CD4-positive, alpha-beta T cell (primary cell): Measurements from ENCODE around the gene TTLL11. TPM values are rescaled to one million over a fixed set of nuclear protein-coding genes. Genes with fewer than 3 reads are reported as not detected.

Experiments
- ATAC-seq: fragments of 200-7000 bp; cut with Tn5 transposase; one replicate; pipeline ENCODE4 v1.10.0; 2022; ENCODE audit warnings: mild to moderate bottlenecking; ENCODE audit not compliant: poor library complexity
- CTCF ChIA-PET: fragments of 350-600 bp; sonication (Branson Sonifier 250); formaldehyde crosslinking; loops from one replicate; lab custom pipeline; 2021; ENCODE audit warnings: antibody characterized with exemption, inconsistent platforms; lab: Charles Lee
- POLR2A ChIA-PET: fragments of 350-600 bp; sonication (Branson Sonifier 250); formaldehyde crosslinking; loops from one replicate; lab custom pipeline; 2021; ENCODE audit warnings: antibody characterized with exemption, inconsistent platforms; lab: Charles Lee
- DNase-seq, 14 experiments: peaks; one replicate each; pipeline ENCODE4 v3.0.0-alpha.2; 2013 to 2020; ENCODE audit warnings: mixed read lengths in 2 of 14
- H3K27ac ChIP-seq, 2 donors: one replicate each; pipeline versions ENCODE4 v1.5.1 to v1.7.0; 2013; ENCODE audit warnings: low read length in 2 of 2, low read depth in 1 of 2, mild to moderate bottlenecking in 1 of 2
- H3K27me3 ChIP-seq, 2 experiments: 1 replicate in 1 of 2; 2 replicates in 1 of 2; pipeline versions ENCODE4 v1.6.1 to v1.7.0; 2013; ENCODE audit warnings: low read length in 2 of 2, control low read depth in 1 of 2, mild to moderate bottlenecking in 1 of 2, moderate library complexity in 1 of 2; ENCODE audit not compliant: insufficient read depth in 2 of 2, control insufficient read depth in 1 of 2
- H3K36me3 ChIP-seq: one replicate; pipeline ENCODE4 v1.6.1; 2013; ENCODE audit warnings: low read length, control low read depth; ENCODE audit not compliant: insufficient read depth
- H3K4me1 ChIP-seq: one replicate; pipeline ENCODE4 v1.6.1; 2013; ENCODE audit warnings: low read length, control low read depth; ENCODE audit not compliant: insufficient read depth
- H3K4me3 ChIP-seq: one replicate; pipeline ENCODE4 v1.5.1; 2013; ENCODE audit warnings: mild to moderate bottlenecking, low read length, moderate library complexity
- H3K9me3 ChIP-seq, 2 experiments: 1 replicate in 1 of 2; 2 replicates in 1 of 2; pipeline versions ENCODE4 v1.6.1 to v1.7.0; 2013; ENCODE audit warnings: low read length in 2 of 2, mild to moderate bottlenecking in 2 of 2, control low read depth in 1 of 2, moderate library complexity in 1 of 2; ENCODE audit not compliant: control insufficient read depth in 1 of 2, insufficient read depth in 1 of 2
- H3K27ac Mint-ChIP-seq: one replicate; pipeline ENCODE4 v1.8.0; 2020; ENCODE audit warnings: mixed read lengths
- H3K27me3 Mint-ChIP-seq: one replicate; pipeline ENCODE4 v1.8.0; 2021; ENCODE audit warnings: mixed read lengths
- H3K36me3 Mint-ChIP-seq: one replicate; pipeline ENCODE4 v1.8.0; 2021; ENCODE audit warnings: low read depth, mixed read lengths
- H3K4me1 Mint-ChIP-seq: one replicate; pipeline ENCODE4 v1.8.0; 2021; ENCODE audit warnings: low read depth, mixed read lengths
- H3K4me3 Mint-ChIP-seq: one replicate; pipeline ENCODE4 v1.8.0; 2020; ENCODE audit warnings: mild to moderate bottlenecking, mixed read lengths
- H3K9me3 Mint-ChIP-seq: one replicate; pipeline ENCODE4 v1.8.0; 2020; ENCODE audit warnings: mixed read lengths
- CTCF ChIP-seq: fragments of 200-600 bp; IDR thresholded peaks from one replicate; pipeline ENCODE4 v1.8.0; 2022; ENCODE audit warnings: antibody characterized with exemption, mild to moderate bottlenecking
- intact Hi-C, 2 experiments: fragments of 100-400 bp; cut with DNase I in 1 of 2; cut with micrococcal nuclease in 1 of 2; formaldehyde crosslinking; loops; one replicate each; pipeline versions ENCODE4 v1.15.1 to v1.9.0; 2023 to 2025; cut with DNase I, micrococcal nuclease
- total RNA-seq, 174 experiments: library from RNA in 2 of 174; stranded (reverse) in 2 of 174; gene quantifications; one replicate each; pipeline ENCODE4 v1.2.3 and lab custom pipeline; 2021 to 2026

Gene TTLL11
- total RNA-seq, 2 experiments from 2014 or later, result 1.6 to 2.3 TPM

DNA sequence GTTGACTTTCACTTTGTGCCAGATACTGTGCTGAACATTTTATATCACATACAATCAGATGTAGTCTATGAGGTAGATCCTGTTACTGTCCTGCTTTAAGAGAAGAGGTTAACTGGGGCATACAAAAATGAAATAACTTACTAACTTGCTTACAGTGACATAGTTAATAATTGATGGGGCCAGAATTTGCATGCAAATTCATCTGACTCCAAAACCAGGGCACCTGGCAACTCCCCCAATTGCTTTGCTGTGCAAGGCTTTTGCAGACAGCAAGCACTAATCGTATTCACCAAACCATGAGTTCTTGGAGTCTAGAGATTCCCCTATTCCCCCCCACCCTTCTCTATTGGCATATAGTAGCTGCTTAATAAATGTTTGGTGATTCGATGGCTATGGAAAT is 155.9 kb downstream of the TTLL11 start:
- no peaks in the 10 kb centered on the region for H3K27me3 Mint-ChIP-seq
- no peaks in the 10 kb centered on the region for H3K9me3 Mint-ChIP-seq
- no peaks in the 10 kb centered on the region for H3K27me3 ChIP-seq
- H3K27ac Mint-ChIP-seq, result no peak overlapping the region
- no peak overlapping the region for H3K4me3 ChIP-seq
- no peak overlapping the region for H3K4me3 Mint-ChIP-seq
- H3K27ac ChIP-seq, result no peak overlapping the region
- no peaks in the 10 kb centered on the region for H3K4me1 Mint-ChIP-seq
- intact Hi-C loops, result no loop called here
- TF ChIP-seq CTCF, result no peak
- ATAC-seq (no peak), DNase-seq (no peak)
- no peaks in the 10 kb centered on the region for H3K9me3 ChIP-seq
- no peaks in the 10 kb centered on the region for H3K4me1 ChIP-seq
- CTCF ChIA-PET, result no interaction called here
- H3K36me3 Mint-ChIP-seq, result no peaks in the 10 kb centered on the region
- H3K36me3 ChIP-seq, result no peaks in the 10 kb centered on the region
- POLR2A ChIA-PET, result no interaction called here

- no peaks in the 10 kb centered on the region for H3K4me1 Mint-ChIP-seq
- H3K4me1 ChIP-seq, result no peaks in the 10 kb centered on the region
- ChIA-PET CTCF (no interaction called here), POLR2A (no interaction called here)
- H3K9me3 ChIP-seq, result no peaks in the 10 kb centered on the region
- H3K36me3 Mint-ChIP-seq, result no peaks in the 10 kb centered on the region
- intact Hi-C loops, result no loop called here
- no peak overlapping the region for H3K27ac Mint-ChIP-seq
- no peak overlapping the region for H3K27ac ChIP-seq
- no peaks in the 10 kb centered on the region for H3K9me3 Mint-ChIP-seq
- ATAC-seq (no peak), DNase-seq (no peak)
- no peaks in the 10 kb centered on the region for H3K36me3 ChIP-seq
- TF ChIP-seq CTCF, result no peak
- no peak overlapping the region for H3K4me3 ChIP-seq
- H3K27me3 Mint-ChIP-seq, result no peaks in the 10 kb centered on the region
- no peak overlapping the region for H3K4me3 Mint-ChIP-seq
- H3K27me3 ChIP-seq, result no peaks in the 10 kb centered on the region
Observed at GRCh38 chr9:121935739-121936138, 157.4 kb downstream of the TTLL11 start.

- Histone ChIP-seq H3K4me3 (no peak overlapping the region), H3K36me3 (no peaks in the 10 kb centered on the region), H3K27me3 (no peaks in the 10 kb centered on the region), H3K27ac (no peak overlapping the region), H3K4me1 (no peaks in the 10 kb centered on the region), H3K9me3 (no peaks in the 10 kb centered on the region)
- ATAC-seq, result no peak
- ChIA-PET CTCF (no interaction called here), POLR2A (no interaction called here)
- no peak for DNase-seq
- no peaks in the 10 kb centered on the region for H3K4me1 Mint-ChIP-seq
- intact Hi-C loops, result no loop called here
- no peak overlapping the region for H3K27ac Mint-ChIP-seq
- no peaks in the 10 kb centered on the region for H3K9me3 Mint-ChIP-seq
- no peak overlapping the region for H3K4me3 Mint-ChIP-seq
- H3K36me3 Mint-ChIP-seq, result no peaks in the 10 kb centered on the region
- TF ChIP-seq CTCF, result no peak
- no peaks in the 10 kb centered on the region for H3K27me3 Mint-ChIP-seq
Observed at GRCh38 chr9:121930956-121931355, 162.2 kb downstream of the TTLL11 start.
